Trophoblast cell (in vitro differentiated cells and primary cell): ENCODE data around the gene KLHL36.

ENCODE experiments used
- DNase-seq, 2 donors: peaks; one replicate each; pipeline ENCODE4 v3.0.0-alpha.2; 2016
- H2AFZ ChIP-seq: 2 replicates; pipeline ENCODE4 v1.6.1; 2013; ENCODE audit warnings: low read length, moderate library complexity, mild to moderate bottlenecking; ENCODE audit not compliant: insufficient read depth, poor library complexity
- H2AK5ac ChIP-seq: 2 replicates; pipeline ENCODE4 v1.6.1; 2013; ENCODE audit warnings: mild to moderate bottlenecking, low read length
- H2BK120ac ChIP-seq: 2 replicates; pipeline ENCODE4 v1.6.1; 2013; ENCODE audit warnings: low read length, mild to moderate bottlenecking, moderate library complexity; ENCODE audit not compliant: insufficient read depth, poor library complexity
- H2BK12ac ChIP-seq: 2 replicates; pipeline ENCODE4 v1.6.1; 2013; ENCODE audit warnings: mild to moderate bottlenecking, low read length, moderate library complexity
- H2BK5ac ChIP-seq: 2 replicates; pipeline ENCODE4 v1.6.1; 2013; ENCODE audit warnings: low read length, low read depth, moderate library complexity, mild to moderate bottlenecking; ENCODE audit not compliant: poor library complexity
- H3K14ac ChIP-seq: 2 replicates; pipeline ENCODE4 v1.6.1; 2013; ENCODE audit warnings: mild to moderate bottlenecking, low read length
- H3K18ac ChIP-seq: 2 replicates; pipeline ENCODE4 v1.6.1; 2013; ENCODE audit warnings: mild to moderate bottlenecking, low read length
- H3K23ac ChIP-seq: 2 replicates; pipeline ENCODE4 v1.6.1; 2013; ENCODE audit warnings: low read length
- H3K27ac ChIP-seq: 2 replicates; pipeline ENCODE4 v1.5.1; 2013; ENCODE audit warnings: low read depth, mild to moderate bottlenecking, inconsistent platforms, low read length, moderate library complexity
- H3K27me3 ChIP-seq: 2 replicates; pipeline ENCODE4 v1.6.1; 2013; ENCODE audit warnings: inconsistent platforms, mild to moderate bottlenecking, low read length, moderate library complexity; ENCODE audit not compliant: insufficient read depth
- H3K36me3 ChIP-seq, 2 experiments: 1 replicate in 1 of 2; 2 replicates in 1 of 2; pipeline ENCODE4 v1.6.1; 2013; ENCODE audit warnings: low read length in 2 of 2, mild to moderate bottlenecking in 2 of 2, moderate library complexity in 1 of 2; ENCODE audit not compliant: insufficient read depth in 2 of 2, control insufficient read depth in 1 of 2
- H3K4ac ChIP-seq: 2 replicates; pipeline ENCODE4 v1.6.1; 2013; ENCODE audit warnings: low read depth, mild to moderate bottlenecking, low read length, moderate library complexity
- H3K4me1 ChIP-seq, 2 experiments: 1 replicate in 1 of 2; 2 replicates in 1 of 2; pipeline ENCODE4 v1.6.1; 2013; ENCODE audit warnings: low read length in 2 of 2, mild to moderate bottlenecking in 2 of 2, moderate library complexity in 1 of 2; ENCODE audit not compliant: insufficient read depth in 2 of 2, control insufficient read depth in 1 of 2
- H3K4me2 ChIP-seq: 2 replicates; pipeline ENCODE4 v1.6.1; 2013; ENCODE audit warnings: inconsistent platforms, mild to moderate bottlenecking, low read length, moderate library complexity
- H3K4me3 ChIP-seq: 2 replicates; pipeline ENCODE4 v1.5.1; 2013; ENCODE audit warnings: mild to moderate bottlenecking, low read depth, low read length, inconsistent platforms
- H3K79me1 ChIP-seq: one replicate; pipeline ENCODE4 v1.6.1; 2013; ENCODE audit warnings: low read length
- H3K79me2 ChIP-seq: 2 replicates; pipeline ENCODE4 v1.6.1; 2013; ENCODE audit warnings: low read length, mild to moderate bottlenecking; ENCODE audit not compliant: control insufficient read depth, insufficient read depth, poor library complexity
- H3K9ac ChIP-seq: 2 replicates; pipeline ENCODE4 v1.6.1; 2013; ENCODE audit warnings: mild to moderate bottlenecking, low read length
- H3K9me3 ChIP-seq: 2 replicates; pipeline ENCODE4 v1.6.1; 2013; ENCODE audit warnings: low read depth, mild to moderate bottlenecking, control low read depth, inconsistent platforms, low read length; ENCODE audit not compliant: insufficient read depth
- H4K12ac ChIP-seq: 2 replicates; pipeline ENCODE4 v1.6.1; 2013; ENCODE audit warnings: low read depth, mild to moderate bottlenecking, low read length, moderate library complexity
- H4K8ac ChIP-seq: 2 replicates; pipeline ENCODE4 v1.6.1; 2013; ENCODE audit warnings: low read depth, mild to moderate bottlenecking, low read length, moderate library complexity
- H4K91ac ChIP-seq: one replicate; pipeline ENCODE4 v1.6.1; 2013; ENCODE audit warnings: low read depth, mild to moderate bottlenecking, low read length, moderate library complexity
- WGBS: extraction: QIAGEN DNeasy Blood & Tissue Kit; methylation state at CpG from one replicate; pipeline ENCODE4 v1.1.7; 2013; ENCODE audit warnings: missing lambda C conversion rate; ENCODE audit not compliant: insufficient read length, insufficient coverage; ENCODE audit errors: extremely low coverage; 5-methylcytosine and 5-hydroxymethylcytosine counted together

KLHL36 gene

GRCh38 chr16:84656649-84657048 is 8.3 kb downstream of the KLHL36 start:
- peaks cover 44 to 53% of the 10 kb centered on the region in 2 experiments for H3K36me3 ChIP-seq
- H4K12ac ChIP-seq = no peak overlapping the region
- H3K9me3 ChIP-seq = no peaks in the 10 kb centered on the region
- DNase-seq = no peak
- no peak overlapping the region for H3K27ac ChIP-seq
- no peak overlapping the region for H4K91ac ChIP-seq
- H3K4me2 ChIP-seq = no peak overlapping the region
- WGBS = no CpG with 5 or more reads among the region's 22 CpGs
- H3K79me2 ChIP-seq = no peaks in the 10 kb centered on the region
- H3K79me1 ChIP-seq = no peaks in the 10 kb centered on the region
- no peak overlapping the region for H3K4me3 ChIP-seq
- H3K23ac ChIP-seq = no peak overlapping the region
- H3K14ac ChIP-seq = no peak overlapping the region
- no peaks in the 10 kb centered on the region for H3K4me1 ChIP-seq
- H2AFZ ChIP-seq = no peak overlapping the region
- no peak overlapping the region for H4K8ac ChIP-seq
- H2BK12ac ChIP-seq = no peak overlapping the region
- H3K9ac ChIP-seq = no peak overlapping the region
- H3K18ac ChIP-seq = no peak overlapping the region
- H3K27me3 ChIP-seq = no peaks in the 10 kb centered on the region
- H3K4ac ChIP-seq = no peak overlapping the region
- H2BK5ac ChIP-seq = no peak overlapping the region
- H2BK120ac ChIP-seq = no peak overlapping the region
- no peak overlapping the region for H2AK5ac ChIP-seq

GRCh38 chr16:84657229-84657837 is 9.0 kb downstream of the KLHL36 start:
- Histone ChIP-seq H3K36me3 (peaks cover 50 to 59% of the 10 kb centered on the region in 2 experiments), H4K12ac (no peak overlapping the region), H3K79me2 (no peaks in the 10 kb centered on the region), H2BK5ac (no peak overlapping the region), H4K8ac (no peak overlapping the region), H4K91ac (no peak overlapping the region), H3K4me2 (no peak overlapping the region), H2AFZ (no peak overlapping the region), H3K23ac (no peak overlapping the region), H3K4me3 (no peak overlapping the region), H3K4ac (no peak overlapping the region), H3K79me1 (no peaks in the 10 kb centered on the region), H2AK5ac (no peak overlapping the region), H3K18ac (no peak overlapping the region), H3K27ac (no peak overlapping the region), H3K4me1 (no peaks in the 10 kb centered on the region), H2BK120ac (no peak overlapping the region), H2BK12ac (no peak overlapping the region), H3K14ac (no peak overlapping the region), H3K27me3 (no peaks in the 10 kb centered on the region), H3K9ac (no peak overlapping the region), H3K9me3 (no peaks in the 10 kb centered on the region)
- no peak for DNase-seq
- WGBS = no CpG with 5 or more reads among the region's 50 CpGs

- H3K27me3 ChIP-seq = no peaks in the 10 kb centered on the region
- H4K8ac ChIP-seq = no peak overlapping the region
- no peaks in the 10 kb centered on the region for H3K9me3 ChIP-seq
- H2BK5ac ChIP-seq = no peak overlapping the region
- H2BK120ac ChIP-seq = no peak overlapping the region
- H3K4me2 ChIP-seq = no peak overlapping the region
- H3K79me2 ChIP-seq = no peaks in the 10 kb centered on the region
- DNase-seq = no peak
- H2AK5ac ChIP-seq = no peak overlapping the region
- no peak overlapping the region for H3K18ac ChIP-seq
- no CpG with 5 or more reads among the region's 11 CpGs for WGBS
- H3K36me3 ChIP-seq = peaks cover 55 to 65% of the 10 kb centered on the region in 2 experiments
- H3K27ac ChIP-seq = no peak overlapping the region
- no peak overlapping the region for H4K91ac ChIP-seq
- H3K4ac ChIP-seq = no peak overlapping the region
- no peak overlapping the region for H3K14ac ChIP-seq
- no peaks in the 10 kb centered on the region for H3K79me1 ChIP-seq
- no peak overlapping the region for H4K12ac ChIP-seq
- no peak overlapping the region for H3K9ac ChIP-seq
- no peak overlapping the region for H2AFZ ChIP-seq
- no peaks in the 10 kb centered on the region for H3K4me1 ChIP-seq
- H3K4me3 ChIP-seq = no peak overlapping the region
- no peak overlapping the region for H3K23ac ChIP-seq
- H2BK12ac ChIP-seq = no peak overlapping the region
Observed at GRCh38 chr16:84658690-84659089, 10.4 kb downstream of the KLHL36 start.

- H3K27ac ChIP-seq = no peak overlapping the region
- H3K4ac ChIP-seq = no peak overlapping the region
- H3K4me1 ChIP-seq = no peaks in the 10 kb centered on the region
- no peak for DNase-seq
- no CpG with 5 or more reads among the region's 27 CpGs for WGBS
- no peak overlapping the region for H3K4me3 ChIP-seq
- no peaks in the 10 kb centered on the region for H3K27me3 ChIP-seq
- H3K14ac ChIP-seq = no peak overlapping the region
- H3K36me3 ChIP-seq = peaks cover 55 to 66% of the 10 kb centered on the region in 2 experiments
- H3K9me3 ChIP-seq = no peaks in the 10 kb centered on the region
- H3K79me2 ChIP-seq = no peaks in the 10 kb centered on the region
- H4K91ac ChIP-seq = no peak overlapping the region
- H3K23ac ChIP-seq = no peak overlapping the region
- no peaks in the 10 kb centered on the region for H3K79me1 ChIP-seq
- no peak overlapping the region for H4K8ac ChIP-seq
- no peak overlapping the region for H2AFZ ChIP-seq
- H3K9ac ChIP-seq = no peak overlapping the region
- H4K12ac ChIP-seq = no peak overlapping the region
- no peak overlapping the region for H2BK120ac ChIP-seq
- H3K4me2 ChIP-seq = no peak overlapping the region
- no peak overlapping the region for H2BK12ac ChIP-seq
- no peak overlapping the region for H2AK5ac ChIP-seq
- no peak overlapping the region for H2BK5ac ChIP-seq
- no peak overlapping the region for H3K18ac ChIP-seq
Observed at GRCh38 chr16:84659656-84660300, 11.5 kb downstream of the KLHL36 start.
